NCI-H774 (cell line): ENCODE measurements around the gene PLEKHH3.

Experiments
- DNase-seq: peaks from one replicate; lab custom pipeline; 2025; lab: John Stamatoyannopoulos, UW

The PLEKHH3 gene

GRCh38 chr17:42676424-42677011 lies at the start of gene PLEKHH3:
TSS of gene PLEKHH3 (minus strand) at chr17:42676994. CDS start at chr17:42676563, 431 bp downstream.
- peak; percentile 59 for DNase-seq

- no peak for DNase-seq
Measured at GRCh38 chr17:42725143-42725542, 48.3 kb upstream of the PLEKHH3 start.

- DNase-seq, result no peak
Measured at GRCh38 chr17:42723636-42724035, 46.8 kb upstream of the PLEKHH3 start.

DNA sequence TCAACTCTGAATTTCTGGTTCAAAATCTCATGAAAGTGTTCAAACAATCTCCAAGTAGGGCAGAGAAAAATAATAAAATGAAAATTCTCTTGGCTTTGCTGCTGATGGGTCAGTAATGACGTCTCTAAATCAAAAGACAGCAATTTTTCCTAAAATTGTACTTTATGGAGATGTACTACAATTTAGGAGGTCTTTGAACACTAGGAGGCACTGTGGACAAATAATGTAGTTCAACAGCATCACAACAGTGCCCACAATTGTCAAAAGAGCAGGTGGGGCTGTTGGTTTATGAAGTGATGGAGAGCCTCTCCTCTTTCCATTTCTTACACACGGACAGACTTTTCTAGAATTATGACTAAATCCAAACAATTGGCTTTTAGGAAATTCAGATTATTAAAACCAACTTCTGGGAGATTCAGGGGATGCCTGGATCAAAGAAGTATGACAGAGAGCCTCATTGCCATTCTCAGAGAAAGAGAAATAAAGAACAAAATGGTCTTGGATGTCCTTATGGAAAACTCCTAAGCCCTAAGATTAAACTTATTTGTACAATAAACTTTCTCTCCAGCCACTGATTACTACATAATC lies 44.3 kb upstream of the PLEKHH3 start:
- peak; percentile 77 for DNase-seq

- DNase-seq, result no peak
Measured at GRCh38 chr17:42709561-42709960, 32.8 kb upstream of the PLEKHH3 start.

GRCh38 chr17:42708588-42708987 lies 31.8 kb upstream of the PLEKHH3 start:
- DNase-seq, result no peak

DNA sequence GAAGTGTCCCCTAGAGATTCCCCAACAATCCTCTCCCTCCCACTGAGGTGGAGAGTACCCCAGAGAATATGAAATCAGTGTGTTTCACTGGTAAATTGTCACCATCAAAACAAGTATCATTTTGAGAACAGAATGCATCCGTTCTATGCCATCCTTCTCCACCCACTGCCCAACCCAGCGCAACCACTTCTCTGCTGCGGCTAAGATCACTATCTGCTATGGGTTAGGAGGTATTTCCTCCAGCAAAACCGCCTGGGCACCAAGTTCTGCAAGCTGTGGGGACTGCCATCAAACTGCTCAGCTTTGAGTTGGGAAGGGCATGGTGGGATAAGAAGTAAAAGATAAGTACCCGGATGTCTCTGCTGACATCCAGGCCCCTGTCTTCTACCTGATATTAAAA lies 29.9 kb upstream of the PLEKHH3 start:
- no peak for DNase-seq

DNA sequence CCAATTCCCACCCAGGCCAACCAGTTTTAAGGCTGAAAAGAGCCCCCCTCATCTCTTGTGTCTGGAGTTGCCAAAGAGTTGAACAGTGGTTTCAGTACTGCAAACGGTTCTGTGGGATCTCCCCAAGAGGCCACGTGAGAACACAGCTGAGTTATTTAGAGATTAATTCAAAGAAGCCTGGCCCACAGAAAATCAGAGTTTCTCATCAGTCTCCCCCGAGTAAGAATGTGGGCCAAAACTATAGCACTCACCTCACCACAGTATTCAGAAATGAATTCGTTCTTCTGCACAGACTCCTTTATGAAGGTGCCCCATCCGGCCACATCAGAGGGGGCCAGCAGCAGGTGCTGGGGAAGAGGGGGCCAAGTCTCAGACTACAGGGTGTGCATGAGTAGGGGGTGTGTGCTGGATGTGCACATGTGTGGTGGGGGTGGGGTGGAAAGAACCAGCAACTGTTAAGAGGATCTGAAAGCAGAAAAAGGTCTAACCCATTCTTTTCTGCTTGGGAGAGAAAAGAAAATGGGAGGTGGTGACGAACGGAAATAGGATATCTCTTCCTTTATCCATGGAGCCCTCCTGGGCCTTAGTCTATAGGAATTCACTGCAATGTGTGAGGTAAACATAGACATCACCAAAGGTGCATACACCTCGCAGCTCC lies 28.2 kb upstream of the PLEKHH3 start:
- no peak for DNase-seq

DNA sequence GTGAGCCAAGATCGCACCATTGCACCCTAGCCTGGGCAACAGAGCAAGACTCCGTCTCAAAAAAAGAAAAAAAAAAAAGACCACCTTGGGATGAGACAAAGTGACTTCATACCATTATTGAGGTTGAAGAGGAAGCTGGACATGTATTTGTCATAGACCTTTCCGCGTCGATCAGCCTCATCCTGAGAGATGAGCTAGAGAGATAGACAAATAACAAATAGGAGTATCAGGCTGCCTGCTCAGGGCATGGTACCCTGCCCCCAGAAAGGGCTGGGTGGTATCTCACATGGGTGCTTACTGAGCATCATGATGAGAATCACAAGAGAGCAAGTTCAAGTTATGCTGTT lies 27.7 kb upstream of the PLEKHH3 start:
- no peak for DNase-seq

DNA sequence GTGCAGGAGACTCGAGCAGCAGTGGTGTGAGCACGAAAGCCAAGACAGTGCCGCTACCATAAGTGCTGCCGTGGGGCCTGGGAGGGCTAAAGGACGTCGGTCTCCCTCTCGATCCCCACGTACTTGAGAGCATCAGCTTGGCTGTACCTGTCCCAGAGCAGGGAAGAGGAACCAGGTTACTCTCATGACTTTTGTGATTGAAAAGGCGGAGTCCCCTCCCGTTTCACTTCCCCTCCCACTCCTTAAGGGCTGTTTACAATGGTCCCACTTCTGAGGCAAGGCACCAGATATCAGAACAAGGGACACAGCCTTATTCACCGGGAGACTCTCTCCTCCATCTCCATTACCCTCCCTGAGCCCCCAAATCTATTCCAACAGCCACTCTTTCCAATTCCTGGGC lies 25.7 kb upstream of the PLEKHH3 start:
- no peak for DNase-seq

DNA sequence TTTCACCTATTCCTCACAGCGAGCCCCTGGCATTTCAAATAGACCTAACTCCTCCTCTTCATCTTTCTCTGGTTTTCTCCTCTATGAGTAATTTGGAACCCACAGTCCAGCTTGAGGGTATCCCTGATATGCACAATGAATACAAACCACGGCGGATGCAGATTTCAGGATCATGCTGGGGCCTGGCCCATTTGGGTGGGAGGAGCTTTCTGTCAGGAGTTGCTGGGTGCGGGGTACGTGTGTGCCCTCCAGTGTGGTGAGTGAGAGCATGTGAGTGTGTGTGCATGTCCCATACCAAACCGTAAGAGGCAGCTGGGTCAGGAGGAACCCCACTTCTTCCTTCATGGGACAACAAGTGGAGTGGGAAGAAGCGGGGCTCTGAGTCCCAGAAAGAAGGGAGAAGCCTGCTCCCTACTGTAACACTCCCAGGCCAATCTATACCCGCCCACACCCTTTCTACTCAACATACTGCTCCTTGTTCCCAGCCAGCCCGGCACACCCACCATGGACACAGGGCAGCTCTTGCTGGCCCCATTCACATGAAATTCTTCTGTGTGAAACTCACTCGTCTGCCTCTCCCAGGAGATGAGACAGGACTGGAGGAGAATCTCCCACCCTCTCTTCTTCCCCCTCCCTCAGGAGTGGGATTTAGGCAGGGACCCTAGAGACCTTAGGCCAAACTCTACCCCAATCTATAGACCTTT lies 23.9 kb upstream of the PLEKHH3 start:
- DNase-seq, result no peak

DNA sequence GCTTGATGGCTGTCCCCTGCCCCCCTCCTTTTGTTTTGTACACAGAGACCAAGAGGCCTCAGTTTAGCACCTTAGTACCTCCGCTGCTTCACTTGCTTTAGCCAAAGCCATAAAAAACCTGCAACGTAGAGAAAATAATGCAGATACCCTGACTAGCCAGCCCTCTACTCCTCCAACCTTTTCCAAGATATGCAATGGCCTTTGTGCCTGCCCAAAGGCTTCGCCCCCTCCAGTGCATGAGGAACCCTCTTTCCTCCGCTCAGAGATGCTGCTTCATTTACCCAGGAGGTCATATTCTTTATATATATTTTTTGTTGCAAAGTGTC lies 22.6 kb upstream of the PLEKHH3 start:
- DNase-seq, result no peak

GRCh38 chr17:42698736-42699414 lies 22.1 kb upstream of the PLEKHH3 start:
- no peak for DNase-seq

GRCh38 chr17:42697108-42697811 lies 20.5 kb upstream of the PLEKHH3 start:
- no peak for DNase-seq

DNA sequence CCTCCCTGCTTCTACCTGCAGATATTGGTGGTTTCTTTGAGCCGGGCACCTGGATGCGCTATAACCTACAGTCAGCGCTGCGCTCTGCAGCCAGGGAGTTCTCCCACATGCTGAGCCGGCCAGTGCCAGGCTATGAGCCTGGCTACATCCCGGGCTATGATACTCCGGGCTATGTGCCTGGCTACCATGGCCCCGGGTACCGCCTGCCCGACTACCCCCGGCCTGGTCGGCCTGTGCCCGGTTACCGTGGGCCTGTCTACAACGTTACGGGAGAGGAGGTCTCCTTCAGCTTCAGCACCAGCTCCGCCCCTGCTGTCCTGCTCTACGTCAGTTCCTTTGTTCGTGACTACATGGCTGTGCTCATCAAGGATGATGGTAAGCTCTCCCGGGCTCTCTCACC lies 18.7 kb upstream of the PLEKHH3 start:
- DNase-seq, result no peak

- DNase-seq, result no peak
Measured at GRCh38 chr17:42694524-42694923, 17.7 kb upstream of the PLEKHH3 start.

DNA sequence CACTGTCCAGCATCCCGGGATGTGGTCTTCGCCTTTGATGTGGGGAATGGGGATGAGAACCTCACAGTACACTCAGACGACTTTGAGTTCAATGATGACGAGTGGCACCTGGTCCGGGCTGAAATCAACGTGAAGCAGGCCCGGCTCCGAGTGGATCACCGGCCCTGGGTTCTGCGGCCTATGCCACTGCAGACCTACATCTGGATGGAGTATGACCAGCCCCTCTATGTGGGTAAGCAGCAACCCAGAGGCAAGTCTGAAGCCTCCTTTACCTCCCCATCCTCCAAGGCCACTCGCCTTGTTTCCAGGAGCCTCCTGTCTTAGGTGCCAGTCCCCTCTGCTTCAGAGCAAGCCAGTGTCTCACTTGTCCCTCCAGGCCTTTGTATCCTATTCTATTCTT lies 15.7 kb upstream of the PLEKHH3 start:
- DNase-seq, result no peak

DNA sequence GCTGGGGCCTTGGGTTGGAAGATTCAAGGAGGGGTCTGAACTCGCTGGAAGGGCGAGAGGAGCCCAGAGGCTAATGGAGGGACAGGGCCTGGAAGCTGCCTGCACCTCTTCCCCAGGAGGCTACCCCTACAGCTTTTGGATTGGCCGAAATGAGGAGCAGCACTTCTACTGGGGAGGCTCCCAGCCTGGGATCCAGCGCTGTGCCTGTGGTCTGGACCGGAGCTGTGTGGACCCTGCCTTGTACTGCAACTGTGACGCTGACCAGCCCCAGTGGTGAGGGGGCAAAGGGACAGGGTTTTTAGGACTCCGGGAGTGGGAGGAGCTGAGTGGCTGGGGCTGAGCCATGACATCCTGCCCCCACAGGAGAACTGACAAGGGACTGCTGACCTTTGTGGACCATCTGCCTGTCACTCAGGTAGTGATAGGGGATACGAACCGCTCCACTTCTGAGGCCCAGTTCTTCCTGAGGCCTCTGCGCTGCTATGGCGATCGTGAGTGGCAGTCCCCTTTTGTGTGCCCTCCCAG lies 14.3 kb upstream of the PLEKHH3 start:
- no peak for DNase-seq

GRCh38 chr17:42690596-42690995 lies 13.8 kb upstream of the PLEKHH3 start:
- no peak for DNase-seq

DNA sequence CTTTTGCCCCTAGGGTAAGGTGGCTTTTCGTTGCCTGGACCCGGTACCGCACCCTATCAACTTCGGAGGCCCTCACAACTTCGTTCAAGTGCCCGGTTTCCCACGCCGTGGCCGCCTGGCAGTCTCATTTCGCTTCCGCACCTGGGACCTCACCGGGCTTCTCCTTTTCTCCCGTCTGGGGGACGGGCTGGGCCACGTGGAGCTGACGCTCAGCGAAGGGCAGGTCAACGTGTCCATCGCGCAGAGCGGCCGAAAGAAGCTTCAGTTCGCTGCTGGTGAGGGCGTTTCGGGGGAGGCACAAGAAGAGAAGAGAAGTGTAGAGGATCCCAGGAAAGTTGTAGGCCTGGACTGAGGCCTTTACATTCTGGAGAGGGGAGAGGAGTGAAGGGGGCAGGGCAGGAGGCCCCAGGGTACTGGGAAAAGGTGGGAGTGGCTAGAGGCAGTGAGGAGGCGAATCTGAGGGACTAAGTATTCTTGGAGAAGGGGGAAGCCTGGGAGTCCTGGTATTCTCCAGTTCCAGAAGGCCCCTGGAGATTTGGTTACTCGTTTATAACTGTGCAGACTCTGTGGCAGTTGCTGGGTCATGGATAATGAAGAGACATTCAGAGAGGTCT lies 11.0 kb upstream of the PLEKHH3 start:
- no peak for DNase-seq

DNA sequence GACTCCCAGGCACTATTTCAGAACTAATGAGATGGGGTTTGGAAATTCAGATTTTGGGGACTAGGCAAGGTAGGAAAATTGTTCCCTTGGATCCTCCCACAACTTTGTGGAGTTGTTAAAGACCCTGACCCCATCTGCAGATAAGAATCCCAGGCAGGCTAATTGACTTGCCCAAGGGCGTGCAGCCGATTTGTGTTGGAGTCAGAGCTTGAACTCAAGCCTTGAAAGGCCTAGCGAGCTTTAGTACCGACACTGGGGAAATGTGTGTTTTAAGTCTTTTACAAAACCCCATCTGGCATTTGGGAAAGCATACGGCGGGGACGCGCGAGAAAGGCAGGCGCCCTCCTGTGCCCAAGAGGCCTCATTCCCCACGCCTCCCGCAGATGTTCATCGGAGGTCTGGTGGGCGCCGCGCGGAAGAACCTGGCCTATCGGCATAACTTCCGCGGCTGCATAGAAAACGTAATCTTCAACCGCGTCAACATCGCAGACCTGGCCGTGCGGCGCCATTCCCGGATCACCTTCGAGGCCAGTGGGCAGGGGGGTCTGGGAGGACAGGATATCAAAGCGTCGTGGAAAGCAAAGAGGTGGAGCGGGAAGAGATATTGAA lies 9.8 kb upstream of the PLEKHH3 start:
- DNase-seq, result no peak
